Measurements from ENCODE around the gene SH3YL1. TPM values are rescaled to one million over a fixed set of nuclear protein-coding genes. Genes with fewer than 3 reads are reported as not detected.

SH3YL1 gene
- polyA plus RNA-seq, 2 of the 4 experiments (the other 2 are of a cell fraction), result 12.8 to 23.9 TPM

GRCh38 chr2:223451-223850 lies 40.4 kb downstream of the SH3YL1 start:
- ChIA-PET POLR2A (no interaction called here), CTCF (no interaction called here)
- Histone ChIP-seq H3K9me3 (no peaks in the 10 kb centered on the region), H3K4me3 (no peak overlapping the region), H3K27ac (no peak overlapping the region), H3K4me1 (no peaks in the 10 kb centered on the region), H3K4me2 (no peak overlapping the region)
- no peak for ATAC-seq
- FAIRE-seq, result no peak
- DNase-seq (ENCODE audit: low read depth in 1 of 2, low spot score in 1 of 2), result no peak
- 40% methylated on average over 4 of the region's 4 CpGs for WGBS (ENCODE audit: missing lambda C conversion rate)
- TF ChIP-seq RAD21 (conservative IDR thresholded peaks at IDR 0.05 in 1 of 2, IDR thresholded peaks at IDR 0.05 in 1 of 2), result no peak
- TF ChIP-seq MAZ (IDR thresholded peaks at IDR 0.05; ENCODE audit: borderline replicate concordance, low read depth, low read length), result no peak
- no peak for TF ChIP-seq FOSB (CRISPR knock-in tag; IDR thresholded peaks at IDR 0.05)

- TF ChIP-seq CBX8 (IDR thresholded peaks at IDR 0.05) (no peak), TFCP2L1 (CRISPR knock-in tag; IDR thresholded peaks at IDR 0.05) (no peak), KDM5A (IDR thresholded peaks at IDR 0.05) (no peak), ESRRA (IDR thresholded peaks at IDR 0.05; ENCODE audit: borderline replicate concordance, low read length) (no peak), RFX5 (IDR thresholded peaks at IDR 0.05) (no peak), ELK1 (IDR thresholded peaks at IDR 0.05; ENCODE audit: low read depth, low read length) (no peak), NFE2L2 (conservative IDR thresholded peaks at IDR 0.05; ENCODE audit: low read length) (no peak), GATA3 (IDR thresholded peaks at IDR 0.05; ENCODE audit: borderline replicate concordance) (no peak), POLR2AphosphoS2 (conservative IDR thresholded peaks at IDR 0.05; ENCODE audit: low read length) (no peak), ZFP36 (IDR thresholded peaks at IDR 0.05; ENCODE audit: borderline replicate concordance, partially characterized antibody) (no peak), NPAS2 (CRISPR knock-in tag; IDR thresholded peaks at IDR 0.05; ENCODE audit: borderline replicate concordance) (no peak), TP53 (CRISPR knock-in tag; IDR thresholded peaks at IDR 0.05) (no peak), HDAC2 (IDR thresholded peaks at IDR 0.05) (no peak), RARB (CRISPR knock-in tag; IDR thresholded peaks at IDR 0.05) (no peak), ZSCAN20 (CRISPR knock-in tag; IDR thresholded peaks at IDR 0.05) (no peak), REST (IDR thresholded peaks at IDR 0.05) (no peak), HOXA7 (CRISPR knock-in tag; IDR thresholded peaks at IDR 0.05) (no peak)
- ChIA-PET POLR2A (no interaction called here), CTCF (no interaction called here)
- WGBS (ENCODE audit: missing lambda C conversion rate), result 22% methylated on average over 3 of the region's 3 CpGs
- no peaks in the 10 kb centered on the region for H3K4me1 ChIP-seq
- no peak overlapping the region for H3K27ac ChIP-seq
- FAIRE-seq, result no peak
- no peak for ATAC-seq
- H3K4me2 ChIP-seq, result no peak overlapping the region
- no peak overlapping the region for H3K4me3 ChIP-seq
- DNase-seq (ENCODE audit: low read depth in 1 of 2, low spot score in 1 of 2), result no peak
- H3K9me3 ChIP-seq, result peaks cover 8% of the 10 kb centered on the region
These were observed 47.8 kb downstream of the SH3YL1 start for GRCh38 chr2:216068-216467.
